Ishikawa (cell line): ENCODE data around the gene SMIM1.

Experiments
- CEBPB ChIP-seq: IDR thresholded peaks from 2 replicates; pipeline ENCODE4 v1.6.1; 2012
- CREB1 ChIP-seq: IDR thresholded peaks from 2 replicates; pipeline ENCODE4 v1.6.1; 2012; ENCODE audit warnings: low read depth
- EGR1 ChIP-seq: IDR thresholded peaks from 2 replicates; pipeline ENCODE4 v1.6.1; 2012
- EP300 ChIP-seq: IDR thresholded peaks from 2 replicates; pipeline ENCODE4 v1.6.1; 2012; ENCODE audit warnings: borderline replicate concordance
- FOXM1 ChIP-seq: IDR thresholded peaks from 2 replicates; pipeline ENCODE4 v1.6.1; 2012; ENCODE audit warnings: low read depth, borderline replicate concordance
- MAX ChIP-seq: IDR thresholded peaks from 2 replicates; pipeline ENCODE4 v1.6.1; 2012
- NFIC ChIP-seq: IDR thresholded peaks from 2 replicates; pipeline ENCODE4 v1.6.1; 2012
- RAD21 ChIP-seq: IDR thresholded peaks from 2 replicates; pipeline ENCODE4 v1.6.1; 2012; ENCODE audit warnings: low read depth
- REST ChIP-seq: IDR thresholded peaks from 2 replicates; pipeline ENCODE4 v1.6.1; 2012; ENCODE audit warnings: low read depth, mild to moderate bottlenecking
- TAF1 ChIP-seq: IDR thresholded peaks from 2 replicates; pipeline ENCODE4 v1.6.1; 2012; ENCODE audit warnings: low read depth, mild to moderate bottlenecking
- TCF12 ChIP-seq: IDR thresholded peaks from 2 replicates; pipeline ENCODE4 v1.6.1; 2012; ENCODE audit warnings: low read depth
- TEAD4 ChIP-seq: IDR thresholded peaks from 2 replicates; pipeline ENCODE4 v1.6.1; 2012
- USF1 ChIP-seq: IDR thresholded peaks from 2 replicates; pipeline ENCODE4 v1.6.1; 2012
- YY1 ChIP-seq: IDR thresholded peaks from 2 replicates; pipeline ENCODE4 v1.6.1; 2012; ENCODE audit warnings: low read depth
- ZBTB7A ChIP-seq: IDR thresholded peaks from 2 replicates; pipeline ENCODE4 v1.6.1; 2012; ENCODE audit warnings: low read depth

Gene SMIM1

GRCh38 chr1:3776231-3776961 lies 3.8 kb downstream of the SMIM1 start:
- no peak for TF ChIP-seq EGR1
- no peak for TF ChIP-seq NFIC

GRCh38 chr1:3777078-3777547 lies 4.6 kb downstream of the SMIM1 start:
- TF ChIP-seq EGR1: no peak
- no peak for TF ChIP-seq RAD21
- no peak for TF ChIP-seq TEAD4
- TF ChIP-seq CREB1: no peak
- no peak for TF ChIP-seq CEBPB
- TF ChIP-seq TAF1: no peak
- TF ChIP-seq NFIC: no peak
- TF ChIP-seq ZBTB7A: no peak
- TF ChIP-seq USF1: no peak
- no peak for TF ChIP-seq MAX
- no peak for TF ChIP-seq EP300
- no peak for TF ChIP-seq REST
- no peak for TF ChIP-seq TCF12
- no peak for TF ChIP-seq FOXM1

GRCh38 chr1:3777647-3778589 lies 5.4 kb downstream of the SMIM1 start:
- no peak for TF ChIP-seq EP300
- no peak for TF ChIP-seq ZBTB7A
- no peak for TF ChIP-seq USF1
- TF ChIP-seq RAD21: no peak

GRCh38 chr1:3778590-3779264 lies 6.2 kb downstream of the SMIM1 start:
- TF ChIP-seq YY1 (no peak), TAF1 (no peak), RAD21 (no peak), MAX (no peak), USF1 (no peak), ZBTB7A (no peak), NFIC (no peak), REST (no peak), CREB1 (no peak), EP300 (no peak), TEAD4 (no peak), FOXM1 (no peak), EGR1 (no peak), TCF12 (no peak), CEBPB (no peak)
